ENCODE measurements around the gene ORM1.
"Not testable (repeated sequence)": the region's sequence is repeated elsewhere in the genome, so short reads cannot be mapped to it uniquely, and the experiment has no call there.

Gene ORM1

DNA sequence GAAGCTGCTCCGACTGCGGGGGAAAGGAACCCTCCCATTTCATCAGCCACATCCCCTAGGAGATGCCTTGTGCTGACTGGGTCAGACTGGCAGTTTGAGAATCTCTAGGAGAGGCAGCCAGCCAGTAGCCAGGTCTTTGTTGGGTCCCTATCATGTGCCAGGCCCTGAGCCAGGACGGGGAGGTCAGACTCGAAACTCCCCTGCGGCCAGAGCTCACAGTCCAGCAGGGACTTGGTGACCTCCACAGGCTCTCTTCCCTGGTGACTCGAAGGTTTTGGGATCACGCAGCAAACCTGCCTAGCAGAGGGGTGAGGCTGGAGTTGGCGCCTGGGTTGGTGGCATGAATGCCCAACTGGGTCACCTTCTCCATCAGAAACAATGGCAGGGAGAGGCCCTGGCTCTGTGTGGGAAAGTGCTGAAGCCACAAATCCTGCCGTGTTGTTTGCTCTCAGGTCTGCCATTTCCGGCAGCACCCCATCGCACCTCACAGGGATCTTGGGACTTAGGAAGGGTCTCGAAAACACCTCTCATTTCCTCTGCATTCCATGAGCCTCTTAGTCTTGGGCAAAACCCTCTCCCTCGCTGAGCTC, 14.4 kb upstream of the ORM1 start:
- FAIRE-seq = no peak

DNA sequence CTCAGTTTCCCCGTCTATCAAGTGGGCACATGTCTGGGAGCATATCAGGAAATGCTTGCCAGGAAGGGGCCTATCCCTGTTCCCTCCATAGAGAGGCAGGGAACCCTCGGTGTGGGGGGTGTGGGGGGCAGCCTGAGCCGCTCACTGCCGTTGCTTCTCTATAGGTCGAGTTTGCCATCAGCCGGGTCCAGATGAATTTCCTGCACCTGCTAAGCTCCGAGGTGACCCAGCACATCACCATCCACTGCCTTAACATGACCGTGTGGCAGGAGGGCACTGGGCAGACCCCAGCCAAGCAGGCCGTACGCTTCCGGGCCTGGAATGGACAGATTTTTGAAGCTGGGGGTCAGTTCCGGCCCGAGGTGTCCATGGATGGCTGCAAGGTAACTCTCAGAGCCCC, 13.8 kb upstream of the ORM1 start:
- FAIRE-seq = no peak

DNA sequence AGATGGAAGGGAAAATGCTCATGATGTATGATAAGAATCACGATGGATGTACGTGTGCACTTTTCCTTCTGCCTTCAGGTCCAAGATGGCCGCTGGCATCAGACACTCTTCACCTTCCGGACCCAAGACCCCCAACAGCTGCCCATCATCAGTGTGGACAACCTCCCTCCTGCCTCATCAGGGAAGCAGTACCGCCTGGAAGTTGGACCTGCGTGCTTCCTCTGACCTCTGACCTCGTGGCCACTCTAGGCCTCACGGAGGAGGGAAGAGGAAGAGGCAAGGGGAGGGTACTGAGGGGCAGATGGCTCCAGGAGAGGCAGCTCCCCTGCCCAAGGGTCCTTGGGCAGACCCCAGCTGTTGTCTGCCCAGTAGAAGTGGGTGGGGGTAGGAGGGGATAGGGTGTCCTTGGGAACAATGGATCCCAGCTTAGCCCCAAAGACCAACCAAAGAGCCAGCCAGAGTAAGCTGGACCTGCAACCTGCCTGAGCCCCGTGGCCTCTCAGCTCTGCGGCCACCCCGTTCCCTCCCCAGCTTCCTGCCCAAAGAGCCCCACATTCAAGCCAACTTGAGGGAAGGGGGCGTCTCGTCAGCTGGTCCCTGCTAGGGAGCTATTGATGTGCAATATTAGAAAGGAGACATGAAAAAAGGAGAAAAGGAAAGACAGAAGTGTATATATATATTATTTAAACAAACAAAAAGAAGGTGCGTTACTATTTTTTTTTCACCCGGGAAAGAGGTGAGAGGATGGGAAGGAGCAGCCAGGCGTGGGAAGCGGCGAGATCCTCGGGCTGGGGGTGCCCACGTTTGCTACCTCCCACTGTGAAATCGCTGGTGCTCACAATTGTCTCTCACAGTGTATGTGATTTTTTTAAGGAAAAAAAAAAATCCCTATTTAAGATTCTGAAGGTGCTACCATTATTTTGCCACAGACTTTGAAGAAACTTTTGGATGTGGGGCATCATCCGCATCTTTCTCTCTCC, 12.1 kb upstream of the ORM1 start:
- no peak for FAIRE-seq

DNA sequence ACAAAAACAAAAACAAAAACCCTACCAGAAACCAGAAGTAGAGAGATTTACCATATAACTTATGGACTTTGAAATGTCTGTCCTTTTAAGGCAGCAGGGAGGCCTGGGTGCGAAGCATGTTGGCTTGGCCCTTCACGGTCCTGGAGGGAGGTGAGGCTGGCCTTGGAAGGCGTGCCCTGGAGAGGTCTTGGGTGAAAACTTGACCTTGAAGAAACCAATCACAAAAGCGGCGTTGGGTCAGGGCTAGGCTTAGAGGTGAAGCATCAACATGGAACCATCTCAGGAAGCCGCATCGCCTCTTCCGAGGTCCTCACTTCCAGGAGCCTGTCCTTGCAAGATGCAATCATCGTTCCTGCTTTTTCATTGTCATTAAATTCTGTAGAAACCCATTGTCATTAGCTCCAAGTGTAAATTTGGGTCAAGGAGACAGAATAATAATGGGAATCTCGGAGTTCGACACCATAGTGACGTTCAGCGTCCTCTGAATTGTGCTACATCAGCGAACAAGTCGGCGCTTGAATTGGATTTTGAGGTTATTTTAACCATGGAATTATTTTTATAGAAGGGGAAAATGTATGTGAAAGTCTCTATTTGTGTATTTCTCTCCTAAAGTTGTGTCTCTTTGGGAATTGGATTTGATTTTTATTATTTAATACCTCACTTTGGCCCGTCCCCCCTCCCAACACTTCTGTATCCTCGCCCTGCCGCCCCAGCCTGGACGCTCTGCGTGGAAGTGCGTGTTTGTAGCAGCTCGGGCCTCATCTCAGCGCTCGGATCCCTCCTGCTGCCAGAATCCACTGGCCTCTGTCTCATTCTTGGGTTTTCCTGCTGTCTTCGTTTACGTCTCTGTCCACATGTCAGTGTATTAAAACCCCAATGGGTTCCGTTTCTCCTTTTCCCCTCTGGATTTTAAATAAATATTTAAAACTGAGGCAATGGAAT, 11.1 kb upstream of the ORM1 start:
- FAIRE-seq = no peak

DNA sequence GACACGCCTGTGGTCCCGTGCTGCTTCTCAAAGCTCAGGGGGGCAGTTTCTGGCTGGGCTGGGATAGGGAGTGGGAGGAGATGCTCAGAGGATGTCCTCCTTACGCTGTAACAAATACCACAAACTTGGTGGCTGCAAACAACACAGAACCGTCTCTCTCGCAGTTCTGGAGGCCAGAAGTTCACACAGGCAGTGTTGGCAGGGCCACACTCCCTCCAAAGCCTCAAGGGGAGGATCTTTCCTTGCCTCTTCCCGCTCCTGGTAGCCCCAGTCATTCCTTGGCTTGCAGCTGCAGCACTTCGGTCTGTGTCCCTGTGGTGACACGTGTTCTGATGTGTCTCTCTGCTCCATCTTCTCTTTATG, 10.4 kb upstream of the ORM1 start:
- FAIRE-seq = no peak

DNA sequence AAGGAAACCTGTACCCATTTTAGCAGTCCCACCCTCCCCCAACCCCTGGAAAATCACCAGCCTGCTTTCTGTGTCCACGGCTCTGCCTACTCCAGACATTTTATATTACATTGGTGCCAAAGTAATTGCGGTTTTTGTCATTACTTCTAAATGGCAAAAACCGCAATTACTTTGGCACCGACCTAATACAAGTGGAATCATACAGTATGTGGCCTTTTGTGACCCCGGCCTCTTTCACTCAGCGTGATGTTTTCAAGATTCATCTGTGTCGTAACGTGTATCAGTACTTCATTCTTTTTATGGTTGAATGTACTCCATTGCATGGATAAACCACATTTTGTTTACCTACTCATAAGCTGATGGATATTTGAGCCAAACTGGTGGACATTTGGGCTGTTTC, 9.7 kb upstream of the ORM1 start:
- no peak for FAIRE-seq

DNA sequence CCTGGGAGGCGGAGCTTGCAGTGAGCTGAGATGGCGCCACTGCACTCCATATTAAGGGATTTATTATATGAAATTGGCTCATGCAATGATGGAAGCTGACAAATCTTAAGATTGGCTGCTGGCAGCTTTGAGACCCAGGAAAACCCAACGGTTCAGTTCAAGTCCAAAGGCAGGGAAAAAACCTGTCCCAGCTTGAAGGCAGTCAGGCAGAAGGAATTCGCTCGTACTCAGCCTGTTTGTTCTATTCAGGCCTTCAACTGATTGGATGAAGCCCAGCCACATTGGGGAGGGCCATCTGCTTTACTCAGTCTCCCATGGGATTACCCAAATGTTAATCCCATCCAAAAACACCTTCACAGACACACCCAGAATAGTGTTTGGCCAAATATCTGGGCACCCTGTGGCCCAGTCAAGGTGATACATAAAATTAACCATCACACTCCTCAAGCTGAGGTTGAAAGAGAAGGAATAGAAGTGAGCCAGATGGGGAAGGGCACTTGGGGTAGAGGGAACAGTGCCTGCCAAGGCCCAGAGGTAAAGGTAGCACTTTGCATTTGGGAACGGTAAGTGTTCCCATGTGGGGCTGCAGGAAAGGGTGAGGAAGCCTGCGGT, 8.5 kb upstream of the ORM1 start:
- no peak for FAIRE-seq

DNA sequence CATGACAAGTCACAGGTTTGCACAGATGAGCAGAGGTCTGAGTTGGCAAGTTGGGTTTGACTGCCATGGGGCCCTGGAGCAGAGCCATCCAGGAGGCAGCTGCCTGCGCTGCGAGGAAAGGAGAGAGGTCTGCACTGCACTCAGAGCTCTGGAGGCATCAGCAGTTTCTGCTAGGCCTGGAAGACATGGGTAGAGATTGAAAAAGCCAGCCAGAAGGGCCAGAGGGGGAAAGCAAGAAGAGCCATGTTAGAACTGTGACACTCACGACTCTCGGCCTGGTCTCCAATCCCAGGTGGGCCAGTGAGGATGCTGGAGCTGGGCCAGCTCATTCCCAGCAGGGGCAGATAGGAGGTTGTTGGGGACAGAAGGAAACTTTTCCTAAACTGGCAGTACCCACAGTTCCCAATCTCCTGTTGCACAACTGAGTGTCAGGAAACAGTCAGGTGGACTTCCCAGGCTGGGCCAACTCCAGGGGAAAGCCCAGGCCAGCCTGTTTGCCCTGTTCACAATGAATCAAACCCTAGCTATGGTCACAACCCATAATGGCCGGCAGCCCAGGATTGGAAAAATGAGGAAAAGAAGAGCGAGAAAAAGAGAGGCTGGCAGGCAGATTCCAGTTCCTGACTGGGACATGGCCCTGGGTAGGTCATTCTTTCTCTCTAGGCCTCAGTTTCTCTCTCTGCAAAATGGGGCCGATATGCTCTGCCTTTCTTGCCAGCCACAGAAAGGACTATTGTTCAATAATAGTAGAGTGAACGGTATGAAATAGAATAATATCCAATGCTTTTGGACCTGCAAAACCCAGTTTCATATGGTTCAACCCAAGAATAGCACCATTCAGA, 7.8 kb upstream of the ORM1 start:
- FAIRE-seq = no peak

DNA sequence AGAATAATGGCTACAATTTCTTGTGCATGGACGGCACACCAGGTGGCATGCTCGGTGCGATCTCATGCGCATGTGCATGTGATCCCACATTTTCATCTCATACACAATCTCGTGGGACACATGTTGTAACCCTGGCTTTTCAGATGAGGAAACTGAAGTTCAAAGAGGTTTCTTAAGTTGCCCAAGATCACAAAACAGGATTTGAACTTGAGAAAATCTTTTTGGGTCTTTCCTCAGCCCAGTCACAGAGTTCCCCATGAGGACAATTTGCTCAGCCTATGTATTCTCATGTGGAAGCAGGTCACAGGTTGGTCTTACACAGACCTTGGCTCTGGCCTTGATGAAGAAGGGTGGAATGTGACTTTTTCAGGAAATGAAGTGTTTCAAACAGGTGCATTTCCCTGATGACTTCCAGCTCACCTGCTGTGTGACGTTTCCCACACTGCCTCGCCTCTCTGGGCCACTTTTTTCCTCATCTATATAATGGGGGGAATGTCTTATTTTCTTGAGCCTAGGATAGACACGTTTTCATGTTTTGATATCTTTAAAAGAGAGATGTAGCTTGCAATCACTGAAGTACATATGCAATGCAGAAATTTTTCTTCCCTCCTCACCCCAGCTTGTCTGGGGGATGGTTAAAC, 7.1 kb upstream of the ORM1 start:
- no peak for FAIRE-seq

DNA sequence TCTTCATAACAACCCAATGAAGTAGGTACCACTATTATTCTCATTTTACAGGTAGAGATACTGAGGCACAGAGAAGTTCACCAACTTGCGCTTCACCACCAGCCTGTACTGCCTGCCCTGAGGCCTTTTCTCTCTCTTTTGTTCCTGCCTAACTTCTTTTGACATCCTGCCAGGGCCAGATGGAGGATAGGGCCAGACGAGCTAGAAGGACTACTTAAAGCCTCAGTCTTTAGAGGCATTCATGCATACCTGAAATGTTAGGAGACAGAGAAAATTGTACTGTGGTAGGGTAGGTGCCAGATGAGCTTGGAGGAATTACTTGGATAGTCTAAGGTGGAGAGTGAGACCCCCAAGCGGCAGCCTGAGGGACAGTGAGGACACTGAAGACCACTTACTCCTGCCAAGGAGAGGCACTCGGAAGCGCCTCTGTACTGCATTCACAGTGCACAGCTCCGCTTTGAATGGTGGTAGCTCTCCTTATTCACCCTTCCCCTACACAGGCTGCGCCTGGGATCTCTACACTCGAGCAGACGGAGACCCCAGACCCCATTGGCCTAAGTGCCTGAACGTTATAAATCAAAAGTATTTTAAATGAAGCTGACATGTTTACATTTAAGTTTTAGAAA, 6.2 kb upstream of the ORM1 start:
- FAIRE-seq = no peak

DNA sequence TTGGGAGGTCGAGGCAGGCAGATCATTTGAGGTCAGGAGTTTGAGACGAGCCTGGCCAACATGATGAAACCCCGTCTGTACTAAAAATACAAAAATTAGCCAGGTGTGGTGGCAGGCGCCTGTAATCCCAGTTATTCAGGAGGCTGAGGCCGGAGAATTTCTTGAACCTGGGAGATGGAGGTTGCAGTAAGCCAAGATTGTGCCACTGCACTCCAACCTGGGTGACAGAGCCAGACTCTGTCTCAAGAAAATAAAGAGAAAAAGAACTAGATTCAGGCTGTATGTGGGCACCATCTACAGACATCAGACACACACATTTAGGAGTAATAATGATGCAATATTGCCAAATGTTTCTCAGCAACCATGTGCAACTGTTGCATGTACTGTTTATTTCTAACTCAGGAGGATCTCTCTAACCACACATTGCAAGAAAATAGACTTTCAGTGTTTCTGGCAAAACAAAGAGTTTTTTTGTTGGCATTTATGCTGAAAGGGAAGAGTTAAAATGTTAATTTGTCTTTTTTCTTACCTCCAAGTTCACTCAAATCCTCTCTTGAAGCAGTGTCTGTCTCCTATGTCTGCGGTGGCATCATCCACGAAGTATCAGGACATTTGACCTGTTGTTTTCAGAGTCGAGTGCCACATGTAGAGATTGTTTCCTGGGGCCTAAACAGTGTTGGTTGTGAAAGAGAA, 5.1 kb upstream of the ORM1 start:
- no peak for FAIRE-seq

DNA sequence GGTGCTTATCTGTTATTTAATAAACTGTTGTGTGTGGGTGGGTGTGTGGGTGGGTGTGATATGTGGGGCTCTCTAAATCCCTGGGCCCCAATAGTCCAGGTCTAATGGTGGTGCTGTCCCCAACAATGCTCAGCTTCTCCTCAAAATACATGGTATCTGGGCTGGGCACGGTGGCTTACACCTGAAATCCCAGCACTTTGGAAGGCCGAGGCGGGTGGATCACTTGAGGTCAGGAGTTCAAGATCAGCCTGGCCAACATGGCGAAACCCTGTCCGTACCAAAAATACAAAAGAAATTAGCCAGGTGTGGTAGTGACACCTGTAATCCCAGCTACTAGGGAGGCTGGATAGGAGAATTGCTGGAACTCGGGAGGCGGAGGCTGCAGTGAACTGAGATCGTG, 4.5 kb upstream of the ORM1 start:
- no peak for FAIRE-seq

DNA sequence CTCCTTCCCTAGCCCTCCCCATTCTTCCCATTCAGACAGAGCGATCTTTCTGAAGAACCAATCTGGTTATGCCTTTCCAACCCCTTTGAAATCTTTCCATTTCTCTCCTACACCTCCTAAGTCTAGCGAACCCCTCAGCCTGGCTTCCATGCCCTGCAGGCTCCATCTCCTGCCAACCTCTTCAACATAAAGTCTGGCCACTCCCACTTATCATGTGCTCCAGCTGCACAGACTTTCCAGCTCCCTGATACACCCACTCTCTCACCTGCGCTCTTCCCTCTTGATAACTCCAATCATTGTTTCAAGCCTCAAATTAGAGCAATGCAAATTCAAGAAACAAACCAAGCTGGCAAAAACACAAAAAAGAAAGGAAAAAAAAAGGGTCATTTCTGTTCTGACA, 3.8 kb upstream of the ORM1 start:
- FAIRE-seq = no peak

DNA sequence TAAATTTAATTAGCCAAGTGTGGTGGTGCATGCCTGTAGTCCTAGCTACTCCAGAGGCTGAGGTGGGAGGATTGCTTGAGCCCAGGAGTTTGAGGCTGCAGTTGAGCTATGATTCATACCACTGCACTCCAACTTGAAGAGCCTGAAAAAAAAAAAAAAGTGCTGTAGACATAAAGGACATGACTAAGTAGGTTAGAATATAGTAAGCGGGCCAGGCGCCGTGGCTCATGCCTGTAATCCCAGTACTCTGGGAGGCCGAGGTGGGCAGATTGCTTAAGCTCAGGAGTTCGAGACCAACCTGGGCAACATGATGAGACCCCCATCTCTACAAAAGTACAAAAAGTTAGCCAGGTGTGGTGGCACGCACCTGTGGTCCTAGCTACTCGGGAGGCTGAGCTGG, 2.2 kb upstream of the ORM1 start:
- FAIRE-seq = not testable (repeated sequence)

DNA sequence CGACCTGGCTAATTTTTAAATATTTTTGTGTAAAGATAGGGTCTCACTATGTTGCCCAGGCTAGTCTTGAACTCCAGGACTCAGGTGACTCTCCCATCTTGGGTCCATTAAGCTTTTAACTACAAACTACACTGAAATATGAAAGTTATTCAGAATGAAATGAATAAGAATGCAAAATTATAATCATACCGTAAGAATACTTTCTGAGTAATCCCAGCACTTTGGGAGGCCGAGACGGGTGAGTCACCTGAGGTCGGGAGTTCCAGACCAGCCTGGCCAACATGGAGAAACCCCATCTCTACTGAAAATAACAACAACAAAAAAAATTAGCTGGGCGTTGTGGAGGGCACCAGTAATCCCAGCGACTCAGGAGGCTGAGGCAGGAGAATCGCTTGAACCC, 1.1 kb upstream of the ORM1 start:
- no peak for FAIRE-seq

DNA sequence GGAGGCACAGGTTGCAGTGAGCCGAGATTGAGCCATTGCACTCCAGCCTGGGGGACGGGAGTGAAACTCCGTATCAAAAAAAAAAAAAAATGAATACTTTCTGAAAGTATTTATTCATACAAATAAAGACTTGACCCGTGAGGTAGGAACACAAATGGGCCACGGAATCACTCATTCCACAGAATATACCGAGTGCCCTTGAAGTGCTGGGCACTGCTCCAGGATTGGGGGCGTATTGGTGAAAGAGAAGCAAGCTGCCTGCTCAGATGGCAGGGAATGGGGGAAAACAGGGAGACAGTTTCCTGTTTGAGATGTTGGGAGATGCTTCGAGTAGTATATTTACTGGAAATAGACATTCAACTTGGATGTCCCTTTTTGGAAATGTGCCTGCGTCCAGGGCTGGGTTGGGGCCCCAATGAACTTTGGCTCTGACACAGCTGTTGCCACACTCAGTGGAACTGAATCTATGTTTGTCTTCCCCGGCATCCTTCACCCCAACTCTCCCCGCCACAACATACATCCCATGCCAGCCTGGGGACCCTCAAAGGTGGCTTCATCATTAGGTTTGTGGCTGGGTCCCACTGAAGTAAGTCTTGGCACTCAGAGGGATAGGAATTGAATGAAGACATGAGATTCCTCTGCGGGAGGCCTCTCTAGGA, 609 bp upstream of the ORM1 start:
- FAIRE-seq = not testable (repeated sequence)

DNA sequence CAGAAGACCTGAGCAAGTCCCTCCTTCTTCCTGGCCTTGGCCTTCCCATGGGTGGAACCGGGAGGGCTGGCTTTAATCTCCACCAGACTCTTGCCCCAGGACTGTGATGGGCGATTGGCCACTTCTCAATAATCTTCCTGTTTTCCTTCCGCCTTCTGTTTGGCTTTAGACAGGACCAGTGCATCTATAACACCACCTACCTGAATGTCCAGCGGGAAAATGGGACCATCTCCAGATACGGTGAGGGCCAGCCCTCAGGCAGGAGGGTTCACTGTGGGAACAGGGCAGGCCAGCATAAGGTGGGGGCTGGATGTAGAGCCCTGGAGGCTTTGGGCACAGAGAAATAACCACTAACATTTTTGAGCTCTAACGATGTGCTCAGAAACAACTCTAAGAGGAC, 951 bp downstream of the ORM1 start:
- FAIRE-seq = not testable (repeated sequence)

DNA sequence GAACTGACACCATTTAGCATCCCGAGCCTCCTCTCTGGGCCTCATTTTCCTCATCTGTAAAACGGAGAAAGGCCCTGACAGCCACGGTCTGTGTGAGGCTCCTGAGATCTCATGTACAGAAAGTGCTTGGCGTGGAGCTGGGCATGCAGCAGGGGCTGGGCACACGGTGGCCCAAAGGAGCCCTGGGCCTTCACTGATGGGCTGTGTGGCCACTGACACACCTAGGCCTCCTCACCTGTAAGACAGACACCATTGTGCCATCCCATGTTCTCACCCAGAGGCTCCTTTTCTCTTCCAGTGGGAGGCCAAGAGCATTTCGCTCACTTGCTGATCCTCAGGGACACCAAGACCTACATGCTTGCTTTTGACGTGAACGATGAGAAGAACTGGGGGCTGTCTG, 1.6 kb downstream of the ORM1 start:
- FAIRE-seq = no peak

DNA sequence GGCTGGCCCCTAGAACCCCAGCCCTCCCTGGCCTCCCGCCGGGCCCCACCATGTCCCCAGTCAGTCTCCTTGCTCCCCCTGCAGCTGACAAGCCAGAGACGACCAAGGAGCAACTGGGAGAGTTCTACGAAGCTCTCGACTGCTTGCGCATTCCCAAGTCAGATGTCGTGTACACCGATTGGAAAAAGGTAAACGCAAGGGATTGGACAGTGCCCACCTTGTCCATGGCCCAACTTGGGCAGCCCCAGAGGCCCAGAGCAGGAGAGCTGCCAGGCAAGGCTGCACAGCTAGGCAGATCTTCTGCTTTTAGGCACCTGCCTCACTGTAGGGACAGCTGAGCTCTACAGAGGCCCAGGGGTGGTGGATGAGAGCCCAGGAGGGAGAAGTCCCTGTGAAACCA, 2.1 kb downstream of the ORM1 start:
- not testable (repeated sequence) for FAIRE-seq
